WTC11 (cell line): ENCODE results near the gene MRPS10. TPM values are rescaled to one million over a fixed set of nuclear protein-coding genes. Genes with fewer than 3 reads are reported as not detected.

Experiments
- ATAC-seq: fragments of 200-7000 bp; cut with Tn5 transposase; 2 replicates; pipeline ENCODE4 v1.10.0; 2021; ENCODE audit warnings: mild to moderate bottlenecking, moderate library complexity
- CTCF ChIA-PET: fragments of 300-600 bp; sonication (Branson Sonifier 250); formaldehyde crosslinking; loops from one replicate; lab custom pipeline; 2021; ENCODE audit warnings: antibody characterized with exemption; lab: Charles Lee
- POLR2A ChIA-PET: fragments of 350-600 bp; sonication (Branson Sonifier 250); formaldehyde crosslinking; loops from one replicate; lab custom pipeline; 2021; ENCODE audit warnings: antibody characterized with exemption; lab: Charles Lee
- DNase-seq: peaks from one replicate; pipeline ENCODE4 v3.0.0; 2021; ENCODE audit warnings: low spot score
- H3K27ac Mint-ChIP-seq: 2 replicates; pipeline ENCODE4 v1.8.0; 2021; ENCODE audit warnings: mixed read lengths
- H3K27me3 Mint-ChIP-seq: 2 replicates; pipeline ENCODE4 v1.8.0; 2021; ENCODE audit warnings: low read depth, mild to moderate bottlenecking, moderate library complexity, mixed read lengths
- H3K36me3 Mint-ChIP-seq: 2 replicates; pipeline ENCODE4 v1.8.0; 2021; ENCODE audit warnings: mixed read lengths
- H3K4me1 Mint-ChIP-seq: 2 replicates; pipeline ENCODE4 v1.8.0; 2022; ENCODE audit warnings: mixed read lengths
- H3K4me3 Mint-ChIP-seq: 2 replicates; pipeline ENCODE4 v1.8.0; 2021; ENCODE audit warnings: mild to moderate bottlenecking, moderate library complexity, mixed read lengths
- H3K9me3 Mint-ChIP-seq: 2 replicates; pipeline ENCODE4 v1.8.0; 2021; ENCODE audit warnings: mixed read lengths
- AR ChIP-seq: fragments of 250-450 bp; sonication (Bioruptor Pico); IDR thresholded peaks from 2 replicates; pipeline ENCODE4 v1.9.0; 2021; ENCODE audit warnings: mild to moderate bottlenecking
- ATF6 ChIP-seq: sonication (generic); formaldehyde crosslinking; IDR thresholded peaks from 2 replicates; pipeline ENCODE4 v1.8.1; 2023; ENCODE audit warnings: mild to moderate bottlenecking, missing genetic modification reagents
- CTCF ChIP-seq: fragments of 200-600 bp; IDR thresholded peaks from 2 replicates; pipeline ENCODE4 v1.8.0; 2022; ENCODE audit warnings: antibody characterized with exemption
- FOXJ3 ChIP-seq: sonication (generic); formaldehyde crosslinking; IDR thresholded peaks from 2 replicates; pipeline ENCODE4 v1.9.0; 2021; ENCODE audit warnings: missing genetic modification reagents, mild to moderate bottlenecking, borderline replicate concordance
- GTF2I ChIP-seq: fragments of 250-450 bp; sonication (Bioruptor Pico); conservative IDR thresholded peaks from 2 replicates; pipeline ENCODE4 v1.4.0; 2021; ENCODE audit warnings: mild to moderate bottlenecking
- MYBL2 ChIP-seq: sonication (generic); formaldehyde crosslinking; IDR thresholded peaks from 2 replicates; pipeline ENCODE4 v1.8.1; 2023; ENCODE audit warnings: mild to moderate bottlenecking, moderate library complexity, missing genetic modification reagents
- NR2C2 ChIP-seq: sonication (generic); formaldehyde crosslinking; IDR thresholded peaks from 2 replicates; pipeline ENCODE4 v1.8.0; 2022; ENCODE audit warnings: mild to moderate bottlenecking, missing genetic modification reagents
- PREB ChIP-seq: sonication (generic); formaldehyde crosslinking; IDR thresholded peaks from 2 replicates; pipeline ENCODE4 v1.8.1; 2022; ENCODE audit warnings: mild to moderate bottlenecking, missing genetic modification reagents, moderate library complexity, borderline replicate concordance
- PRRX2 ChIP-seq: fragments of 250-450 bp; sonication (Bioruptor Pico); IDR thresholded peaks from 2 replicates; pipeline ENCODE4 v1.8.0; 2021; ENCODE audit warnings: mild to moderate bottlenecking
- RELA ChIP-seq: sonication (generic); formaldehyde crosslinking; IDR thresholded peaks from 2 replicates; pipeline ENCODE4 v1.8.1; 2022; ENCODE audit warnings: missing genetic modification reagents, mild to moderate bottlenecking, borderline replicate concordance
- SP1 ChIP-seq: sonication (generic); formaldehyde crosslinking; conservative IDR thresholded peaks from 2 replicates; pipeline ENCODE4 v1.8.1; 2022; ENCODE audit warnings: missing genetic modification reagents
- USF1 ChIP-seq: sonication (generic); formaldehyde crosslinking; IDR thresholded peaks from 2 replicates; pipeline ENCODE4 v1.8.0; 2022; ENCODE audit warnings: mild to moderate bottlenecking, missing genetic modification reagents
- ZBTB21 ChIP-seq: sonication (generic); formaldehyde crosslinking; IDR thresholded peaks from 2 replicates; pipeline ENCODE4 v1.8.1; 2023; ENCODE audit warnings: mild to moderate bottlenecking, missing genetic modification reagents, borderline replicate concordance
- ZNF138 ChIP-seq: sonication (generic); formaldehyde crosslinking; conservative IDR thresholded peaks from 2 replicates; pipeline ENCODE4 v1.8.1; 2022; ENCODE audit warnings: mild to moderate bottlenecking, moderate library complexity, missing genetic modification reagents
- ZNF317 ChIP-seq: sonication (generic); formaldehyde crosslinking; IDR thresholded peaks from 2 replicates; pipeline ENCODE4 v1.8.1; 2023; ENCODE audit warnings: low read depth, mild to moderate bottlenecking, moderate library complexity, missing genetic modification reagents, borderline replicate concordance
- ZNF416 ChIP-seq: fragments of 250-450 bp; sonication (Bioruptor Pico); IDR thresholded peaks from 2 replicates; pipeline ENCODE4 v1.9.0; 2021; ENCODE audit warnings: mild to moderate bottlenecking, inconsistent platforms
- ZNF423 ChIP-seq: fragments of 250-450 bp; sonication (Bioruptor Pico); IDR thresholded peaks from 2 replicates; pipeline ENCODE4 v2.1.2; 2022; ENCODE audit warnings: mild to moderate bottlenecking, moderate library complexity
- ZNF671 ChIP-seq: fragments of 250-450 bp; sonication (Bioruptor Pico); IDR thresholded peaks from 2 replicates; pipeline ENCODE4 v1.8.0; 2021; ENCODE audit warnings: mild to moderate bottlenecking
- ZSCAN18 ChIP-seq: fragments of 250-450 bp; sonication (Bioruptor Pico); IDR thresholded peaks from 2 replicates; pipeline ENCODE4 v2.1.2; 2022; ENCODE audit warnings: mild to moderate bottlenecking, moderate library complexity
- total RNA-seq: library from RNA; stranded (reverse); gene quantifications from 3 replicates; pipeline ENCODE4 v1.2.3, GENCODE V29; 2021

The MRPS10 gene
- total RNA-seq, 1 experiment from 2014 or later, result 31.3 TPM

- no peak for DNase-seq
- Mint-ChIP-seq H3K27me3 (peaks cover 29% of the 10 kb centered on the region), H3K4me1 (peaks cover 55% of the 10 kb centered on the region), H3K9me3 (no peaks in the 10 kb centered on the region), H3K27ac (no peak overlapping the region), H3K36me3 (no peaks in the 10 kb centered on the region), H3K4me3 (no peak overlapping the region)
- ChIA-PET POLR2A (no interaction called here), CTCF (interaction anchor here (1.7 to 5.9 kb wide), 4 partner anchors 20 to 98 kb away, joined by 4 to 46 read pairs (median 25); partner anchors contain the start of gene C6orf132)
- no peak for ATAC-seq
- no peak for TF ChIP-seq SP1
- no peak for TF ChIP-seq GTF2I
- no peak for TF ChIP-seq FOXJ3 (CRISPR knock-in tag)
- no peak for TF ChIP-seq ZNF317 (CRISPR knock-in tag)
- no peak for TF ChIP-seq ZSCAN18
- no peak for TF ChIP-seq PREB
- TF ChIP-seq ZNF138, result no peak
- TF ChIP-seq AR (CRISPR knock-in tag), result no peak
- TF ChIP-seq ZNF423 (CRISPR knock-in tag), result no peak
- no peak for TF ChIP-seq USF1 (CRISPR knock-in tag)
- no peak for TF ChIP-seq ZNF671 (CRISPR knock-in tag)
- no peak for TF ChIP-seq NR2C2
- no peak for TF ChIP-seq ZBTB21 (CRISPR knock-in tag)
- no peak for TF ChIP-seq RELA (CRISPR knock-in tag)
- no peak for TF ChIP-seq ATF6 (CRISPR knock-in tag)
- TF ChIP-seq CTCF, result no peak
- no peak for TF ChIP-seq ZNF416
- no peak for TF ChIP-seq MYBL2 (CRISPR knock-in tag)
- TF ChIP-seq PRRX2, result no peak
- TF ChIP-seq, all 79 proteins: peak for 0
These were observed 54.8 kb downstream of the MRPS10 start for GRCh38 chr6:42162812-42163211.
